GM23248 (cell line): Measurements from ENCODE around the gene LMF1.

ENCODE experiments used
- EZH2 ChIP-seq: fragments of 200-600 bp; sonication (generic); IDR thresholded peaks from 2 replicates; pipeline ENCODE4 v1.6.1; 2018; ENCODE audit warnings: antibody characterized with exemption, mild to moderate bottlenecking; ENCODE audit not compliant: insufficient read depth, poor library complexity, severe bottlenecking
- EZH2phosphoT487 ChIP-seq: fragments of 200-600 bp; sonication (generic); IDR thresholded peaks from 2 replicates; pipeline ENCODE4 v1.6.1; 2018; ENCODE audit warnings: antibody characterized with exemption, moderate library complexity, mild to moderate bottlenecking, low read depth; ENCODE audit not compliant: insufficient read depth

DNA sequence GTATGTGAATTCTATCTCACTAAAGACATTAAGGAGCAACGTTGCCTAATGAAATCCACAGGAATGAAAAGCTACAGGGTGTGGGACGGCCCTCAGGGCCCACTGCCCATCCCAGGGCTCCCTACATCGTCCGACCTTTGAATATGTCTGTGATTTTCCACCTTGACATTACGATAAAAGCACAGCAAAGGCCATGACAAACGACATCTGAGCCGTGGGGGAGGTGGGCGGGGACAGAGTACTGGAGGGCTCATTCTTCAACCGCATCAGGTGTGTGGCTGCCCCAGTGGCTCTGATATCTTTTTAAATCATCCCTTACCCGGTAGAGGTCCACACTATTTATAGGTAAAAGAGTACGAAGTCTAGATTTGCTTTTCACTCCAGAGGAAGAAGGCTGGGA is 35.1 kb downstream of the LMF1 start:
- TF ChIP-seq EZH2phosphoT487 (no peak), EZH2 (no peak)
